Right lung (tissue), 5 donors: ENCODE results near the gene ZDHHC5. TPM values are rescaled to one million over a fixed set of nuclear protein-coding genes. Genes with fewer than 3 reads are reported as not detected.
"Not testable (repeated sequence)": the region's sequence is repeated elsewhere in the genome, so short reads cannot be mapped to it uniquely, and the experiment has no call there.

Source experiments
- DNase-seq, 2 donors: peaks; one replicate each; pipeline ENCODE4 v3.0.0-alpha.2; 2013
- polyA plus RNA-seq, 5 donors: library from polyadenylated mRNA; unstranded; fragments of 120-200 nt; gene quantifications; one replicate each; pipeline versions ENCODE4 v1.2.1 to v1.2.3, GENCODE V29; 2013; ENCODE audit warnings: inconsistent platforms in 1 of 5, low replicate concordance in 1 of 5; ENCODE audit not compliant: insufficient read length in 5 of 5, insufficient read depth in 1 of 5

ZDHHC5 gene
- polyA plus RNA-seq, 5 donors: 38.9 to 44.5 (median 39.2) TPM

- DNase-seq: not testable (repeated sequence)
Measured at GRCh38 chr11:57716726-57717125, 48.8 kb downstream of the ZDHHC5 start.

DNA sequence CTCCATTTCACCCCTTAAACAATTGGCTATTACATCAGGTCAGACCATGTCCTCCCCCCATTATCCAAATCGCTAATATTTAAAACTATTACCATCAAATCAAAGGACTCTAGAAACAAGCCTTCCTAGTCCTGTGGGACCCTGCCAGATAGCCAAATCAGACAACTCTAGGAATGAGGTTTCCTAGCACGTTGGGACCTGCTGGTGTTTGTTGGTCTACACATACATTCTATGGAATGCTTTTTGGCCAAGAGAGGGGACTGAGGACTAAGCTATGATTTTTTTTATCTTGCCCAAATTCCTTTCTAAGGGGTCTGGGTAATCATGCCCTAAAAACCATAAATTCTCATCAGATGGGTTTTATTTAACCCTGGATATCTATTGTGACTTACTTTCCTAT lies 59.3 kb downstream of the ZDHHC5 start:
- no peak for DNase-seq

DNA sequence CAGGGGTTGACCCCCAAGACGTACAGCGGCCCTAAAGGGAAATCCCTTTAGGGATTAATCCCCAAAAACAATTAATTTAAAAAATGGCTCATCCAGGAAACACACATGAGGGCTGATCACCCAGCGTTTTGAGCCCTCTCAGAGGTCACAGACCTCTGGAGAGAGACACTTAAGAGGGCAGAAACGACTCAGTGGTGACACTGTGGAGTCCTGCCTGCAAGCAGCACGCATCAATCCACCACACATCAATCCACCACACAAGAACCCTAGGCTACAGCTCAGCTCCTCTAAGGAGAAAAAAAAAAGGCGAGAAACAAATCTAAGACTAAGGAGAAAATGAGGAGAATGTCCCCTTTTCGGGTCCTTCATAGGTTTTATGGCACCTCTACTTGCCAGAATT lies 60.9 kb downstream of the ZDHHC5 start:
- no peak for DNase-seq

DNA sequence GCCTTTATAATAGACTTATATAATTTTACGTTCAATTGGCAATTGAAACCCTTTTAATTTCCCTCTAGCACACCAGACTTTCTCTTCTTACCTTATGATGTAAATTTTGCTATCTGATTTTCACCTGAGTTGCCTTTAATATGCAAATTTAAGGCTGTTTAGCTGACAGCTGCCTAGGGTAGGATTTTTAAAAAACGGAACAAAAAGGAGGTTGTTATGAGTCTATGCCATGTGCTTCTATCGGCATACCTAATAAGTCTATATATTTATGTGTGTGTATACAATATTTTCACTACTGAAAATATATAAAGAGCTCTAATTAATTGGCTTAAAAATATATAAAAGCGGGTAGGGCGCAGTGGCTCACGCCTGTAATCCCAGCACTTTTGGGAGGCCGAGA lies 61.6 kb downstream of the ZDHHC5 start:
- no peak for DNase-seq

DNA sequence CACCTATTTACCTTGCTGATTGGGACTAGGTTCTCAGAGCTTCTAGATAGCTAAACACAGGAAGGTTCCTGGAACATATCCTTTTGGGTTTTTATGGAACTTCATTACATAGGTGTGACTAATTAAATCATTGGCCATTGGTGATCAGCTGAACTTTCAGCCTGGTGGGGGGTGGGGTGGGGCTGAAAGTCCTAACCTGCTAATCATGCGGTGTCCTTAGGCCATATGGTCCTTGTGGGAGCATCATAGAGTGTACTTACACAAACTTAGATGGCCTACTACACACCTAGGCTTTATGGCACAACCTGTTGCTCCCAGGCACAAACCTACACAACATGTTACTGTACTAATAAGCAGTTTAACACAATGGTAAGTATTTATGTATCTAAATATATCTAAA lies 64.7 kb downstream of the ZDHHC5 start:
- no peak for DNase-seq

- no peak for DNase-seq
Measured at GRCh38 chr11:57735619-57736298, 67.8 kb downstream of the ZDHHC5 start.

DNA sequence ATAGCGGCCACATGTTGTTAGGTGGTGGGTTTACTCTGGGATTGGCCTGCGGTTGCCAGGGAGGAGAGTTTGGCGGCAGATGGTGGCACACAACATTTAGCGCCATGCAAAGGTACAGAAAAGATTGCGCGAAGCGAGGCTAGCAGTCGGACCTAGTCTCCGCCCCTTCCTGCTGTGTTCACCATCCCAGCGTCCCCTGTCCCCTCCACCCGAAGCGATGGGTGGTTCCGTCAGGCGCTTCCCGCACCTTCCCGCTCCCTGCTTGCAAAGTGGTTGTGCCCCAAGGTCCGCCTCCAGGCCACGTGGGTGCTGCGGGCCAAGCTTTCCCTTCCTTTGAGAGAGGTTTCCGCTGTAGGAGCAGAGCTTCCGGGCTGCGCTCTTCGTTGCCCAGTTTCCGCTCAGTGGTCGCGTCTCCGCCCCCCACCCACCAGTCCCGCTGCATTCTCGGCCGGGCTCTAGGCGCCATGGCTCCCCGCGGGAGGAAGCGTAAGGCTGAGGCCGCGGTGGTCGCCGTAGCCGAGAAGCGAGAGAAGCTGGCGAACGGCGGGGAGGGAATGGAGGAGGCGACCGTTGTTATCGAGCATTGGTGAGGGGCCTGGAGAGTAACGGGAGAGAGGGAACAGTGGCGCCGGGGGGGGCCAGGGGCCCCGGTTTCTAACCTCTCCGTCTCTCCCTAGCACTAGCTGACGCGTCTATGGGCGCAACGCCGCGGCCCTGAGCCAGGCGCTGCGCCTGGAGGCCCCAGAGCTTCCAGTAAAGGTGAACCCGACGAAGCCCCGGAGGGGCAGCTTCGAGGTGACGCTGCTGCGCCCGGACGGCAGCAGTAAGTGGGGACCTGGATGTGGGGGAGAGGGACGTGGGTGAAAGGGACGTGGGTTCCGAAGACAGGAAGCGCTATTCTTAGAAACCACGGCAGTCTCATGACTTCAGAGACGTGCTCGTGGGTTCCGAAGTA lies 73.5 kb downstream of the ZDHHC5 start, which contains the start of gene SELENOH:
SELENOH (plus strand) TSS at position 360 of the 955 bp plus-strand sequence; CDS start at position 465, 105 bp downstream.
- peak; percentile 95 for DNase-seq

DNA sequence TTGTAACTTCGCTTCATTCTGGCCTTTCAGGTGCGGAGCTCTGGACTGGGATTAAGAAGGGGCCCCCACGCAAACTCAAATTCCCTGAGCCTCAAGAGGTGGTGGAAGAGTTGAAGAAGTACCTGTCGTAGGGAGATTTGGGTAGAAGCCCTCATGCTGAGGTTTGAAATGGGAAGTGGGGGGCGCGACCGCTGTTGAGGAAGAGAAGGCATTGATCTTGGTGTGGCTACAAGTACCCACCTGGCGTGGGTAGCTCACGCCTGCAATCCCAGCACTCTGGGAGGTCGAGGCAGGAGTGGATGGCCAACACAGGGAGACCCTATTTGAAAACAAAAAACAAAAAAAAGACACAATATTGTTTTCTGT lies 74.2 kb downstream of the ZDHHC5 start:
- no peak for DNase-seq

DNA sequence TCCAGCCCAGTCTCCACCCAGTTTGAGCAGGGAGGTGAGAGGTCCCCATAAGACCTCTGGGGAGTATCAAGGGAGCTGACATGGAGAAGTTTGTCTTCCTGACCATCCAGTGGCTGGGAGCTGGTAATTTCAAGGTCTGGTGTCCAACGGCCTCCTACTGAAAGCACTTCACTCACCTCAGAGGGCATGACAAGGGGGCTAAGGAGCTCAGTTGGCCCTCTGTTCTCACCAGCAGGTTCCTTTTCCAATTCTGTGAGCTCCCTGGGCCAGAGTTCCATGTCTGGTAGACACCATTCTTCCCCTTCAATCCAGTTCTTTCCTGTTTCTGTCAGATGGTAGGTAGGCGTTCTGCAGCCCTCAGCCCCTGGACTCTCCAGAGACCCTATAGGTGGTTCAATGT lies 76.4 kb downstream of the ZDHHC5 start:
- DNase-seq: no peak

- no peak for DNase-seq
Measured at GRCh38 chr11:57745206-57745605, 77.3 kb downstream of the ZDHHC5 start.

GRCh38 chr11:57746920-57747319 lies 79.0 kb downstream of the ZDHHC5 start:
- no peak for DNase-seq

Other genes with a start within 250 kb of the ZDHHC5 start
- gene SLC43A3, start 241.0 kb upstream of the ZDHHC5 start, polyA plus RNA-seq: 10 to 100 TPM; 36.9 to 47.7 (median 39.3) TPM
- gene RTN4RL2, start 207.6 kb upstream of the ZDHHC5 start, polyA plus RNA-seq: 1 to 10 TPM; 1.3 to 4.5 (median 1.6) TPM
- gene SLC43A1, start 152.4 kb upstream of the ZDHHC5 start, polyA plus RNA-seq: 10 to 100 TPM; 11.6 to 18.5 (median 16.7) TPM
- gene TIMM10, start 137.4 kb upstream of the ZDHHC5 start, polyA plus RNA-seq: 10 to 100 TPM; 33.3 to 42.0 (median 39.0) TPM
- gene SMTNL1, start 130.5 kb upstream of the ZDHHC5 start, polyA plus RNA-seq: 1 to 10 TPM in 1 of 5 donors, under 1 TPM in 4; 0.48 to 9.2 (median 0.59) TPM
- 10 to 100 TPM; 59.0 to 78.7 (median 60.9) TPM for gene UBE2L6, start 100.4 kb upstream of the ZDHHC5 start, polyA plus RNA-seq
- 100 to 1,000 TPM; 172 to 210 (median 183) TPM for gene SERPING1, start 70.4 kb upstream of the ZDHHC5 start, polyA plus RNA-seq
- gene YPEL4, start 18.2 kb upstream of the ZDHHC5 start, polyA plus RNA-seq: 1 to 10 TPM; 4.2 to 8.0 (median 6.5) TPM
- gene CLP1, start 10.4 kb upstream of the ZDHHC5 start, polyA plus RNA-seq: 10 to 100 TPM; 12.1 to 16.0 (median 12.8) TPM
- 10 to 100 TPM; 14.3 to 22.5 (median 17.5) TPM for gene MED19, start 44.1 kb downstream of the ZDHHC5 start, polyA plus RNA-seq
- 10 to 100 TPM; 94.4 to 98.6 (median 98.4) TPM for gene TMX2, start 44.5 kb downstream of the ZDHHC5 start, polyA plus RNA-seq
- 100 to 1,000 TPM in 4 of 5 donors, 10 to 100 TPM in 1; 94.9 to 160 (median 119) TPM for gene SELENOH, start 73.4 kb downstream of the ZDHHC5 start, polyA plus RNA-seq
- gene BTBD18, start 83.7 kb downstream of the ZDHHC5 start, polyA plus RNA-seq: under 1 TPM; 0.24 to 0.48 (median 0.30) TPM
- gene CTNND1, start 93.7 kb downstream of the ZDHHC5 start, polyA plus RNA-seq: 100 to 1,000 TPM; 207 to 286 (median 258) TPM